IMR-90 (cell line): ENCODE data around the gene LMAN2L.

Experiments
- BHLHE40 ChIP-seq: fragments of 150-350 bp; IDR thresholded peaks from 2 replicates; pipeline ENCODE4 v1.6.1; 2016; ENCODE audit warnings: mild to moderate bottlenecking, low read depth, low read length
- CEBPB ChIP-seq: IDR thresholded peaks from 2 replicates; pipeline ENCODE4 v1.6.1; 2012; ENCODE audit warnings: low read depth, low read length, improper control_type of control experiment
- CHD1 ChIP-seq: IDR thresholded peaks from 2 replicates; pipeline ENCODE4 v1.6.1; 2012; ENCODE audit warnings: low read depth, low read length, improper control_type of control experiment
- CTCF ChIP-seq: conservative IDR thresholded peaks from 2 replicates; pipeline ENCODE4 v1.5.1; 2012; ENCODE audit warnings: mild to moderate bottlenecking, low read depth, low read length, improper control_type of control experiment
- MXI1 ChIP-seq: IDR thresholded peaks from 2 replicates; pipeline ENCODE4 v1.6.1; 2012; ENCODE audit warnings: low read depth, mild to moderate bottlenecking, low read length, moderate library complexity, borderline replicate concordance
- NFE2L2 ChIP-seq: fragments of 150-350 bp; IDR thresholded peaks from 2 replicates; pipeline ENCODE4 v1.6.1; 2016; ENCODE audit warnings: low read depth, mild to moderate bottlenecking, low read length
- POLR2A ChIP-seq: IDR thresholded peaks from 2 replicates; pipeline ENCODE4 v1.6.1; 2012; ENCODE audit warnings: mild to moderate bottlenecking, low read depth, low read length
- RAD21 ChIP-seq: IDR thresholded peaks from 2 replicates; pipeline ENCODE4 v1.6.1; 2012; ENCODE audit warnings: low read length, improper control_type of control experiment
- USF2 ChIP-seq: fragments of 150-350 bp; IDR thresholded peaks from 2 replicates; pipeline ENCODE4 v1.6.1; 2017; ENCODE audit warnings: mild to moderate bottlenecking, antibody characterized with exemption, low read length, low read depth

- no peak for TF ChIP-seq CTCF
- TF ChIP-seq POLR2A = no peak
- no peak for TF ChIP-seq MXI1
- no peak for TF ChIP-seq USF2
- no peak for TF ChIP-seq RAD21
- TF ChIP-seq BHLHE40 = no peak
- no peak for TF ChIP-seq NFE2L2
- no peak for TF ChIP-seq CEBPB
- no peak for TF ChIP-seq CHD1
Observed at GRCh38 chr2:96775160-96775559, 35.3 kb upstream of the LMAN2L start.
